HL-60 (cell line): ENCODE results near the gene TCF15.

Experiments used
- GABPA ChIP-seq: IDR thresholded peaks from 2 replicates; pipeline ENCODE4 v1.6.1; 2012; ENCODE audit warnings: low read depth
- POLR2AphosphoS5 ChIP-seq: IDR thresholded peaks from 2 replicates; pipeline ENCODE4 v1.6.1; 2012; ENCODE audit warnings: low read depth
- SPI1 ChIP-seq: IDR thresholded peaks from 2 replicates; pipeline ENCODE4 v1.6.1; 2012; ENCODE audit warnings: low read depth, mild to moderate bottlenecking, borderline replicate concordance
- TF ChIP-seq, protein P1 (sequence below): IDR thresholded peaks from 2 replicates; pipeline ENCODE4 v1.6.1; 2012; ENCODE audit warnings: low read depth; ENCODE audit not compliant: insufficient replicate concordance
- TF ChIP-seq, protein P2 (sequence below): IDR thresholded peaks from one replicate; pipeline ENCODE4 v1.5.1; 2011; ENCODE audit warnings: low read length, control low read depth, inconsistent platforms; ENCODE audit not compliant: insufficient read depth

DNA sequence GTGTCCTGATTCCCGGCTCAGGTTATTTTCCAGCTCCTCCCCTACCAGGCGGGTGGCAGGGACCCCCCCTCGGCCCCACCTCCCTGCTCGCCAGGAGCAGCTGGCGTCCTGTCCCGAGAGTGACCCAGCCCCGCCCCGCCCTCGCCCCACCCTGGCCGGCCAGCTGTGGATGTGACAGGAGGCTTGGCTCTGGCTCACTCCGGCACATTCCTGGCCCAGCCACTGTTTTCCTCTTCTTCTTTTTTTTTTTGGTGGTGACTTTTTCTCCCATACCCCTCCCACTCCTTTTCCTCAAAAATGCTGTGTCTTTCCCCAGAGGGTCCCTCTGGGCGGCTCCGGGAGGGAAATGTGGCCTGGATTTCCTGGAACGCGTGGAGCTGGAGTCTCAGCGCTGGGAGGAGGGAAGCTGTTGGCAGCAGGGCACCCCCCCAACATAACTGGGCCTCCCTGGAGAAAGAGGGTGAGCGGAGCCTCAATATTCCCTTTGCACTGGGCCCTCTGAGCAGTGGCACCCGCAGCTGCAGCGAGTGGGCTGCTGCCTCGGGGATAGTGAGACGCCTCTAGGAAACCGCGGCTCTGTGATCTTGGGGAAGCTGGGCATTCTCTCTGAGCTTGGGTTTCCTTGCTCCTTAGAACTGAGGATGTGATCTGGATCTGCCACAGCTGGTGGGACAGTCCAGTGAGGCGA, 38.2 kb downstream of the TCF15 start:
- TF ChIP-seq, protein P1, sequence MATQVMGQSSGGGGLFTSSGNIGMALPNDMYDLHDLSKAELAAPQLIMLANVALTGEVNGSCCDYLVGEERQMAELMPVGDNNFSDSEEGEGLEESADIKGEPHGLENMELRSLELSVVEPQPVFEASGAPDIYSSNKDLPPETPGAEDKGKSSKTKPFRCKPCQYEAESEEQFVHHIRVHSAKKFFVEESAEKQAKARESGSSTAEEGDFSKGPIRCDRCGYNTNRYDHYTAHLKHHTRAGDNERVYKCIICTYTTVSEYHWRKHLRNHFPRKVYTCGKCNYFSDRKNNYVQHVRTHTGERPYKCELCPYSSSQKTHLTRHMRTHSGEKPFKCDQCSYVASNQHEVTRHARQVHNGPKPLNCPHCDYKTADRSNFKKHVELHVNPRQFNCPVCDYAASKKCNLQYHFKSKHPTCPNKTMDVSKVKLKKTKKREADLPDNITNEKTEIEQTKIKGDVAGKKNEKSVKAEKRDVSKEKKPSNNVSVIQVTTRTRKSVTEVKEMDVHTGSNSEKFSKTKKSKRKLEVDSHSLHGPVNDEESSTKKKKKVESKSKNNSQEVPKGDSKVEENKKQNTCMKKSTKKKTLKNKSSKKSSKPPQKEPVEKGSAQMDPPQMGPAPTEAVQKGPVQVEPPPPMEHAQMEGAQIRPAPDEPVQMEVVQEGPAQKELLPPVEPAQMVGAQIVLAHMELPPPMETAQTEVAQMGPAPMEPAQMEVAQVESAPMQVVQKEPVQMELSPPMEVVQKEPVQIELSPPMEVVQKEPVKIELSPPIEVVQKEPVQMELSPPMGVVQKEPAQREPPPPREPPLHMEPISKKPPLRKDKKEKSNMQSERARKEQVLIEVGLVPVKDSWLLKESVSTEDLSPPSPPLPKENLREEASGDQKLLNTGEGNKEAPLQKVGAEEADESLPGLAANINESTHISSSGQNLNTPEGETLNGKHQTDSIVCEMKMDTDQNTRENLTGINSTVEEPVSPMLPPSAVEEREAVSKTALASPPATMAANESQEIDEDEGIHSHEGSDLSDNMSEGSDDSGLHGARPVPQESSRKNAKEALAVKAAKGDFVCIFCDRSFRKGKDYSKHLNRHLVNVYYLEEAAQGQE: no peak
- TF ChIP-seq, protein P2, sequence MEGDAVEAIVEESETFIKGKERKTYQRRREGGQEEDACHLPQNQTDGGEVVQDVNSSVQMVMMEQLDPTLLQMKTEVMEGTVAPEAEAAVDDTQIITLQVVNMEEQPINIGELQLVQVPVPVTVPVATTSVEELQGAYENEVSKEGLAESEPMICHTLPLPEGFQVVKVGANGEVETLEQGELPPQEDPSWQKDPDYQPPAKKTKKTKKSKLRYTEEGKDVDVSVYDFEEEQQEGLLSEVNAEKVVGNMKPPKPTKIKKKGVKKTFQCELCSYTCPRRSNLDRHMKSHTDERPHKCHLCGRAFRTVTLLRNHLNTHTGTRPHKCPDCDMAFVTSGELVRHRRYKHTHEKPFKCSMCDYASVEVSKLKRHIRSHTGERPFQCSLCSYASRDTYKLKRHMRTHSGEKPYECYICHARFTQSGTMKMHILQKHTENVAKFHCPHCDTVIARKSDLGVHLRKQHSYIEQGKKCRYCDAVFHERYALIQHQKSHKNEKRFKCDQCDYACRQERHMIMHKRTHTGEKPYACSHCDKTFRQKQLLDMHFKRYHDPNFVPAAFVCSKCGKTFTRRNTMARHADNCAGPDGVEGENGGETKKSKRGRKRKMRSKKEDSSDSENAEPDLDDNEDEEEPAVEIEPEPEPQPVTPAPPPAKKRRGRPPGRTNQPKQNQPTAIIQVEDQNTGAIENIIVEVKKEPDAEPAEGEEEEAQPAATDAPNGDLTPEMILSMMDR: no peak
- no peak for TF ChIP-seq POLR2AphosphoS5
- TF ChIP-seq SPI1: no peak
- no peak for TF ChIP-seq GABPA
